ENCODE results near the gene LRP8.

DNA sequence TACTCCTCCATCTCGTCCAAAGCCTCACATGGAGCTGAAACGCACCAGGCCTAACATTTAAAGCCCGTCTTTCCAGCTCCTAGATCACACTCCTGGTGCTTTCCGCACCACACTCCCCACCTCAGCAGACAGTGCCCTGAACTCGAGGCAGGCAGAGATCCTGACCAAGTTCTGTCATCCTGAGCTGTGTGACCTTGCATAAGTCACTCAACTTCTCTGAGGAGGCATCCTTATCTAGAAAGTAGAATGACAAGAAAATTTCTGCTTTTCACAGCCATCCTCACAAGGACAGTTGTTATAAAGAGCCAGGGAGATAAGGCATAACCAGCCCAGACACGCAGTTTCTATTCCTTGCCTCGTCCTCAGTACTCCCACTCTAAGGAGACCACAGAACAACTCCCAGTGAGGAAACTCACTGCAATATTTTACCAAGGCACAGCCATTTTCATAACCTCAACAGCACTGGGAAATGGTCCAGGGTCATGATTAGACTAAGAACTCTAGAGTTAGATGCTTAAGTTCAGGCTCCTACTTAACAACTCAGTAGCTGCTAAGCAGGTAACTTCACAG lies 3.1 kb downstream of the LRP8 start:
- TF ChIP-seq, protein P1, sequence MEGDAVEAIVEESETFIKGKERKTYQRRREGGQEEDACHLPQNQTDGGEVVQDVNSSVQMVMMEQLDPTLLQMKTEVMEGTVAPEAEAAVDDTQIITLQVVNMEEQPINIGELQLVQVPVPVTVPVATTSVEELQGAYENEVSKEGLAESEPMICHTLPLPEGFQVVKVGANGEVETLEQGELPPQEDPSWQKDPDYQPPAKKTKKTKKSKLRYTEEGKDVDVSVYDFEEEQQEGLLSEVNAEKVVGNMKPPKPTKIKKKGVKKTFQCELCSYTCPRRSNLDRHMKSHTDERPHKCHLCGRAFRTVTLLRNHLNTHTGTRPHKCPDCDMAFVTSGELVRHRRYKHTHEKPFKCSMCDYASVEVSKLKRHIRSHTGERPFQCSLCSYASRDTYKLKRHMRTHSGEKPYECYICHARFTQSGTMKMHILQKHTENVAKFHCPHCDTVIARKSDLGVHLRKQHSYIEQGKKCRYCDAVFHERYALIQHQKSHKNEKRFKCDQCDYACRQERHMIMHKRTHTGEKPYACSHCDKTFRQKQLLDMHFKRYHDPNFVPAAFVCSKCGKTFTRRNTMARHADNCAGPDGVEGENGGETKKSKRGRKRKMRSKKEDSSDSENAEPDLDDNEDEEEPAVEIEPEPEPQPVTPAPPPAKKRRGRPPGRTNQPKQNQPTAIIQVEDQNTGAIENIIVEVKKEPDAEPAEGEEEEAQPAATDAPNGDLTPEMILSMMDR (IDR thresholded peaks at IDR 0.05; ENCODE audit: insufficient read depth, low read length, poor library complexity, severe bottlenecking): no peak
- TF ChIP-seq EZH2phosphoT487 (conservative IDR thresholded peaks at IDR 0.05; ENCODE audit: low read length): no peak

Measured in SU-DHL-6 (cell line).